OCI-LY1 (cell line): ENCODE measurements around the gene PACS2.

Experiments used
- H2AFZ ChIP-seq: fragments of 200-600 bp; sonication (generic), shearing (Covaris generic); 2 replicates; pipeline ENCODE4 v1.6.0; 2014; ENCODE audit warnings: antibody characterized with exemption, mild to moderate bottlenecking, low read length
- H3F3A ChIP-seq: fragments of 200-600 bp; sonication (generic), shearing (Covaris generic); 2 replicates; pipeline ENCODE4 v1.6.0; 2014; ENCODE audit warnings: mild to moderate bottlenecking, antibody characterized with exemption, low read length, moderate library complexity; ENCODE audit not compliant: insufficient read depth
- H3K27ac ChIP-seq: fragments of 200-600 bp; sonication (generic); 2 replicates; pipeline ENCODE4 v1.5.1; 2014; ENCODE audit warnings: low read length, mixed run types, mild to moderate bottlenecking, low read depth; ENCODE audit not compliant: poor library complexity, severe bottlenecking
- H3K27me3 ChIP-seq: fragments of 200-600 bp; sonication (generic); 2 replicates; pipeline ENCODE4 v1.6.0; 2014; ENCODE audit warnings: antibody characterized with exemption, mild to moderate bottlenecking, low read length, moderate library complexity; ENCODE audit not compliant: insufficient read depth
- H3K36me3 ChIP-seq: fragments of 200-600 bp; sonication (generic); 2 replicates; pipeline ENCODE4 v1.6.1; 2014; ENCODE audit warnings: mild to moderate bottlenecking, antibody characterized with exemption, low read length, moderate library complexity, mixed read lengths; ENCODE audit not compliant: insufficient read depth
- H3K4me1 ChIP-seq: fragments of 200-600 bp; sonication (generic); 2 replicates; pipeline ENCODE4 v1.5.1; 2014; ENCODE audit warnings: mild to moderate bottlenecking, low read length, moderate library complexity; ENCODE audit not compliant: insufficient read depth, severe bottlenecking
- H3K4me2 ChIP-seq: fragments of 200-600 bp; sonication (generic), shearing (Covaris generic); 2 replicates; pipeline ENCODE4 v1.6.1; 2014; ENCODE audit warnings: low read length
- H3K4me3 ChIP-seq: fragments of 200-600 bp; sonication (generic); 2 replicates; pipeline ENCODE4 v1.5.1; 2014; ENCODE audit warnings: low read length, low read depth, mild to moderate bottlenecking, mixed read lengths; ENCODE audit not compliant: poor library complexity, severe bottlenecking
- H3K79me2 ChIP-seq: fragments of 200-600 bp; shearing (Covaris generic); 2 replicates; pipeline ENCODE4 v1.6.1; 2016; ENCODE audit warnings: mixed run types, low read length, mixed read lengths; ENCODE audit not compliant: insufficient read depth
- H3K9ac ChIP-seq: fragments of 200-600 bp; sonication (generic), shearing (Covaris generic); 2 replicates; pipeline ENCODE4 v1.6.1; 2014; ENCODE audit warnings: mild to moderate bottlenecking, low read length, mixed read lengths
- H3K9me2 ChIP-seq: fragments of 200-600 bp; sonication (generic), shearing (Covaris generic); 2 replicates; pipeline ENCODE4 v1.6.1; 2014; ENCODE audit warnings: low read depth, mild to moderate bottlenecking, low read length, mixed read lengths
- H3K9me3 ChIP-seq: fragments of 200-600 bp; shearing (Covaris generic); 2 replicates; pipeline ENCODE4 v1.6.1; 2014; ENCODE audit warnings: low read length, mixed read lengths
- H4K20me1 ChIP-seq: fragments of 200-600 bp; sonication (generic), shearing (Covaris generic); 2 replicates; pipeline ENCODE4 v1.6.0; 2016; ENCODE audit warnings: mild to moderate bottlenecking, low read length; ENCODE audit not compliant: insufficient read depth
- CTCF ChIP-seq: fragments of 200-600 bp; sonication (generic), shearing (Covaris generic); IDR thresholded peaks from 2 replicates; pipeline ENCODE4 v1.5.1; 2017; ENCODE audit warnings: mild to moderate bottlenecking, antibody characterized with exemption, low read length, moderate library complexity, mixed read lengths
- EZH2 ChIP-seq: fragments of 200-600 bp; sonication (generic), shearing (Covaris generic); IDR thresholded peaks from 2 replicates; pipeline ENCODE4 v1.8.0; 2017; ENCODE audit warnings: borderline replicate concordance, mixed run types, mild to moderate bottlenecking, antibody characterized with exemption, low read length, moderate library complexity, mixed read lengths

The PACS2 gene

GRCh38 chr14:105422695-105423487, 108.3 kb downstream of the PACS2 start:
- Histone ChIP-seq H3K36me3 (peaks cover 45% of the 10 kb centered on the region), H3K4me3 (peak overlapping the region; percentile 79), H3K27ac (peak overlapping the region; percentile 60), H3K4me1 (peaks cover 31% of the 10 kb centered on the region), H3K9me3 (no peaks in the 10 kb centered on the region), H3K4me2 (peak overlapping the region; percentile 65; the same call in 1 of the 2 replicates), H4K20me1 (no peaks in the 10 kb centered on the region), H3K9me2 (no peaks in the 10 kb centered on the region), H3K9ac (no peak overlapping the region; the same call in 1 of the 2 replicates), H3F3A (no peaks in the 10 kb centered on the region), H2AFZ (no peak overlapping the region), H3K79me2 (peaks cover 67% of the 10 kb centered on the region), H3K27me3 (0 out of 2 replicates have a peak, but pooled peaks cover 6% of the 10 kb centered on the region)
- TF ChIP-seq CTCF (no peak), EZH2 (no peak)

DNA sequence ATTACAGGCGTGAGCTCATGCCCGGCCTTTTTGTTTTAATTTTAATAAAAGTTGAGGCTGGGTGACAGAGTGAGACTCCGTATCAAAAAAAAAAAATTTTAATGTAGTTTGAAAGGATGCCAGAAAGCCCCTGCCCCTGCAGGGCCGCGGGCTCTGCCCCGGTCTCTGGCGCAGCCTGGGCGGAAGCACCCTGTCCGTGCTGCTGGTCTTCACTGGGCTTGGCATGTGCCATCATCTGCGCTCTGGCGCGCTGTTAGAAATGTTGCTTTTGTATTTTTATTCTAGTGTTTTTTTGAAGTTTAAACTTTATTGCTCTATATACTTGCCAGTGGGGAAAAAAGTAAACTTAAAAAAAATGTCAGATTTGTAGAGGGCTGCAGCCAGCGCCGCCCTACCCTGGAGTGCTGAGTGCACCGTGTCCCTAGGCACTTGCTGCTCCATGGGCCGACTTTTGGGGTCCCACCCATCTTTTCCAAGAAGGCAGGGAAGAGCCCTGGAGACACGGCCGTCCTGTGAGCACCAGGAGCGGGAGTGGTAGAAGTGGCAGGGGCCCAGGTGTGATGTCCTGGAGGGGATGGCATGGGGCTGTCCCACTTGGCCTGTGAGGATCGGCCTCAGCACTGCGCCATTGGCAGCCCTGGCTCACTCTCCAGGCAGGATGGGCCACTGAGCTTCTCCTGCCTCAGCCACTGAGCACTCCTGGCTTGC, 109.1 kb downstream of the PACS2 start:
- H3K27me3 ChIP-seq, result 0 out of 2 replicates have a peak, but pooled peaks cover 4% of the 10 kb centered on the region
- H3K36me3 ChIP-seq, result peaks cover 52% of the 10 kb centered on the region
- H3F3A ChIP-seq, result no peaks in the 10 kb centered on the region
- H3K4me2 ChIP-seq, result no peak overlapping the region
- H3K27ac ChIP-seq, result no peak overlapping the region
- no peaks in the 10 kb centered on the region for H3K9me2 ChIP-seq
- no peak overlapping the region for H2AFZ ChIP-seq
- H3K9ac ChIP-seq, result no peak overlapping the region
- TF ChIP-seq EZH2 (no peak), CTCF (no peak)
- no peaks in the 10 kb centered on the region for H4K20me1 ChIP-seq
- H3K4me1 ChIP-seq, result peaks cover 29% of the 10 kb centered on the region
- no peaks in the 10 kb centered on the region for H3K9me3 ChIP-seq
- no peak overlapping the region for H3K4me3 ChIP-seq
- H3K79me2 ChIP-seq, result peaks cover 74% of the 10 kb centered on the region

GRCh38 chr14:105424861-105425260, 110.3 kb downstream of the PACS2 start:
- no peaks in the 10 kb centered on the region for H4K20me1 ChIP-seq
- peaks cover 60% of the 10 kb centered on the region for H3K36me3 ChIP-seq

More at GRCh38 chr14:105424861-105425260, 110.3 kb downstream of the PACS2 start:
- Histone ChIP-seq H3K9me3 (no peaks in the 10 kb centered on the region), H2AFZ (no peak overlapping the region), H3K4me2 (no peak overlapping the region), H3F3A (no peaks in the 10 kb centered on the region), H3K9me2 (no peaks in the 10 kb centered on the region), H3K27me3 (no peaks in the 10 kb centered on the region), H3K27ac (no peak overlapping the region), H3K9ac (no peak overlapping the region), H3K79me2 (peaks cover 79% of the 10 kb centered on the region), H3K4me3 (no peak overlapping the region), H3K4me1 (peaks cover 20% of the 10 kb centered on the region)
- TF ChIP-seq CTCF (no peak), EZH2 (no peak)
